Measurements from ENCODE around the gene SIGLEC7. TPM values are rescaled to one million over a fixed set of nuclear protein-coding genes. Genes with fewer than 3 reads are reported as not detected.

Gene SIGLEC7
- polyA plus RNA-seq (2013) = not detected in 2 replicates

GRCh38 chr19:51142119-51142518, at the start of gene SIGLEC7:
TSS of gene SIGLEC7 (plus strand) at chr19:51142301. CDS start at chr19:51142370, 69 bp downstream.
- Histone ChIP-seq H3K27ac (ENCODE audit: low read depth, low read length) (no peak within 1 kb of the TSS), H2BK12ac (ENCODE audit: low read length) (no peak within 1 kb of the TSS), H3K27me3 (ENCODE audit: insufficient read depth, low read length) (no peaks in the 10 kb centered on the region), H3K79me2 (ENCODE audit: control insufficient read depth, insufficient read depth, low read length, poor library complexity) (no peaks in the 10 kb centered on the region), H3K18ac (ENCODE audit: low read length) (no peak within 1 kb of the TSS), H2BK5ac (ENCODE audit: low read depth, low read length, poor library complexity) (no peak within 1 kb of the TSS), H2AFZ (ENCODE audit: insufficient read depth, low read length, poor library complexity) (no peak within 1 kb of the TSS), H4K8ac (ENCODE audit: low read depth, low read length) (no peak within 1 kb of the TSS), H3K4me3 (ENCODE audit: low read depth, low read length) (no peak within 1 kb of the TSS), H3K4me2 (ENCODE audit: low read length) (no peak within 1 kb of the TSS), H3K36me3 (ENCODE audit: control insufficient read depth in 1 of 2, insufficient read depth in 2 of 2, low read length in 2 of 2) (no peaks in the 10 kb centered on the region), H4K91ac (ENCODE audit: low read depth, low read length) (no peak within 1 kb of the TSS), H3K9me3 (ENCODE audit: insufficient read depth, low read depth, low read length) (peaks cover 4% of the 10 kb centered on the region), H3K23ac (ENCODE audit: low read length) (no peak within 1 kb of the TSS), H3K4me1 (ENCODE audit: control insufficient read depth in 1 of 2, insufficient read depth in 2 of 2, low read length in 2 of 2) (peaks cover 0 to 2% of the 10 kb centered on the region in 2 experiments), H2AK5ac (ENCODE audit: low read length) (no peak within 1 kb of the TSS), H3K4ac (ENCODE audit: low read depth, low read length) (no peak within 1 kb of the TSS), H3K79me1 (ENCODE audit: low read length) (no peaks in the 10 kb centered on the region), H3K14ac (ENCODE audit: low read length) (no peak within 1 kb of the TSS), H2BK120ac (ENCODE audit: insufficient read depth, low read length, poor library complexity) (no peak within 1 kb of the TSS), H4K12ac (ENCODE audit: low read depth, low read length) (no peak within 1 kb of the TSS), H3K9ac (ENCODE audit: low read length) (no peak within 1 kb of the TSS)
- no peak for DNase-seq
- WGBS (ENCODE audit: extremely low coverage, insufficient coverage, insufficient read length) = no CpG with 5 or more reads among the region's 14 CpGs

GRCh38 chr19:51093101-51093500, 49.0 kb upstream of the SIGLEC7 start:
- no peaks in the 10 kb centered on the region for H3K79me2 ChIP-seq (ENCODE audit: control insufficient read depth, insufficient read depth, low read length, poor library complexity)
- no peak overlapping the region for H3K4ac ChIP-seq (ENCODE audit: low read depth, low read length)
- H3K18ac ChIP-seq (ENCODE audit: low read length) = no peak overlapping the region
- H4K91ac ChIP-seq (ENCODE audit: low read depth, low read length) = no peak overlapping the region
- no peak overlapping the region for H3K23ac ChIP-seq (ENCODE audit: low read length)
- H4K12ac ChIP-seq (ENCODE audit: low read depth, low read length) = no peak overlapping the region
- no peak for DNase-seq
- H2BK120ac ChIP-seq (ENCODE audit: insufficient read depth, low read length, poor library complexity) = no peak overlapping the region
- H3K4me1 ChIP-seq (ENCODE audit: control insufficient read depth in 1 of 2, insufficient read depth in 2 of 2, low read length in 2 of 2) = no peaks in the 10 kb centered on the region
- WGBS (ENCODE audit: extremely low coverage, insufficient coverage, insufficient read length) = no CpG with 5 or more reads among the region's 8 CpGs
- no peaks in the 10 kb centered on the region for H3K79me1 ChIP-seq (ENCODE audit: low read length)
- no peak overlapping the region for H4K8ac ChIP-seq (ENCODE audit: low read depth, low read length)
- H3K27me3 ChIP-seq (ENCODE audit: insufficient read depth, low read length) = no peaks in the 10 kb centered on the region
- no peak overlapping the region for H2BK12ac ChIP-seq (ENCODE audit: low read length)
- H3K4me2 ChIP-seq (ENCODE audit: low read length) = no peak overlapping the region
- peaks cover 2% of the 10 kb centered on the region for H3K9me3 ChIP-seq (ENCODE audit: insufficient read depth, low read depth, low read length)
- no peak overlapping the region for H3K4me3 ChIP-seq (ENCODE audit: low read depth, low read length)
- H3K27ac ChIP-seq (ENCODE audit: low read depth, low read length) = no peak overlapping the region
- no peak overlapping the region for H2AFZ ChIP-seq (ENCODE audit: insufficient read depth, low read length, poor library complexity)
- no peak overlapping the region for H3K9ac ChIP-seq (ENCODE audit: low read length)
- peaks cover 4 to 5% of the 10 kb centered on the region in 2 experiments for H3K36me3 ChIP-seq (ENCODE audit: control insufficient read depth in 1 of 2, insufficient read depth in 2 of 2, low read length in 2 of 2)
- H3K14ac ChIP-seq (ENCODE audit: low read length) = no peak overlapping the region
- no peak overlapping the region for H2AK5ac ChIP-seq (ENCODE audit: low read length)
- no peak overlapping the region for H2BK5ac ChIP-seq (ENCODE audit: low read depth, low read length, poor library complexity)

GRCh38 chr19:51093510-51094345, 48.4 kb upstream of the SIGLEC7 start:
- no peak overlapping the region for H3K9ac ChIP-seq (ENCODE audit: low read length)
- H3K14ac ChIP-seq (ENCODE audit: low read length) = no peak overlapping the region
- no peak overlapping the region for H3K4ac ChIP-seq (ENCODE audit: low read depth, low read length)
- H3K27ac ChIP-seq (ENCODE audit: low read depth, low read length) = no peak overlapping the region
- WGBS (ENCODE audit: extremely low coverage, insufficient coverage, insufficient read length) = no CpG with 5 or more reads among the region's 22 CpGs
- no peak overlapping the region for H2AFZ ChIP-seq (ENCODE audit: insufficient read depth, low read length, poor library complexity)
- H4K8ac ChIP-seq (ENCODE audit: low read depth, low read length) = no peak overlapping the region
- no peak overlapping the region for H2BK5ac ChIP-seq (ENCODE audit: low read depth, low read length, poor library complexity)
- H3K36me3 ChIP-seq (ENCODE audit: control insufficient read depth in 1 of 2, insufficient read depth in 2 of 2, low read length in 2 of 2) = peaks cover 7 to 9% of the 10 kb centered on the region in 2 experiments
- no peaks in the 10 kb centered on the region for H3K79me2 ChIP-seq (ENCODE audit: control insufficient read depth, insufficient read depth, low read length, poor library complexity)
- no peak overlapping the region for H3K23ac ChIP-seq (ENCODE audit: low read length)
- H4K91ac ChIP-seq (ENCODE audit: low read depth, low read length) = no peak overlapping the region
- H2AK5ac ChIP-seq (ENCODE audit: low read length) = no peak overlapping the region
- no peak overlapping the region for H4K12ac ChIP-seq (ENCODE audit: low read depth, low read length)
- H3K4me2 ChIP-seq (ENCODE audit: low read length) = no peak overlapping the region
- H3K9me3 ChIP-seq (ENCODE audit: insufficient read depth, low read depth, low read length) = peaks cover 2% of the 10 kb centered on the region
- no peaks in the 10 kb centered on the region for H3K27me3 ChIP-seq (ENCODE audit: insufficient read depth, low read length)
- DNase-seq = no peak
- H3K18ac ChIP-seq (ENCODE audit: low read length) = no peak overlapping the region
- H2BK12ac ChIP-seq (ENCODE audit: low read length) = no peak overlapping the region
- no peaks in the 10 kb centered on the region for H3K79me1 ChIP-seq (ENCODE audit: low read length)
- H3K4me1 ChIP-seq (ENCODE audit: control insufficient read depth in 1 of 2, insufficient read depth in 2 of 2, low read length in 2 of 2) = no peaks in the 10 kb centered on the region
- no peak overlapping the region for H2BK120ac ChIP-seq (ENCODE audit: insufficient read depth, low read length, poor library complexity)
- no peak overlapping the region for H3K4me3 ChIP-seq (ENCODE audit: low read depth, low read length)

- H3K18ac ChIP-seq (ENCODE audit: low read length) = no peak overlapping the region
- no peaks in the 10 kb centered on the region for H3K27me3 ChIP-seq (ENCODE audit: insufficient read depth, low read length)
- H3K79me1 ChIP-seq (ENCODE audit: low read length) = no peaks in the 10 kb centered on the region
- no CpG with 5 or more reads among the region's 15 CpGs for WGBS (ENCODE audit: extremely low coverage, insufficient coverage, insufficient read length)
- H3K4me1 ChIP-seq (ENCODE audit: control insufficient read depth in 1 of 2, insufficient read depth in 2 of 2, low read length in 2 of 2) = no peaks in the 10 kb centered on the region
- H2AFZ ChIP-seq (ENCODE audit: insufficient read depth, low read length, poor library complexity) = no peak overlapping the region
- no peak overlapping the region for H2AK5ac ChIP-seq (ENCODE audit: low read length)
- H4K91ac ChIP-seq (ENCODE audit: low read depth, low read length) = no peak overlapping the region
- no peak overlapping the region for H3K14ac ChIP-seq (ENCODE audit: low read length)
- H3K79me2 ChIP-seq (ENCODE audit: control insufficient read depth, insufficient read depth, low read length, poor library complexity) = no peaks in the 10 kb centered on the region
- no peak overlapping the region for H2BK12ac ChIP-seq (ENCODE audit: low read length)
- no peak overlapping the region for H3K27ac ChIP-seq (ENCODE audit: low read depth, low read length)
- H4K12ac ChIP-seq (ENCODE audit: low read depth, low read length) = no peak overlapping the region
- no peak overlapping the region for H2BK120ac ChIP-seq (ENCODE audit: insufficient read depth, low read length, poor library complexity)
- peaks cover 2% of the 10 kb centered on the region for H3K9me3 ChIP-seq (ENCODE audit: insufficient read depth, low read depth, low read length)
- H2BK5ac ChIP-seq (ENCODE audit: low read depth, low read length, poor library complexity) = no peak overlapping the region
- DNase-seq = peak in 1 of 2 donors; percentile 25
- H4K8ac ChIP-seq (ENCODE audit: low read depth, low read length) = no peak overlapping the region
- H3K4ac ChIP-seq (ENCODE audit: low read depth, low read length) = no peak overlapping the region
- H3K23ac ChIP-seq (ENCODE audit: low read length) = no peak overlapping the region
- H3K36me3 ChIP-seq (ENCODE audit: control insufficient read depth in 1 of 2, insufficient read depth in 2 of 2, low read length in 2 of 2) = peaks cover 12 to 13% of the 10 kb centered on the region in 2 experiments
- H3K4me3 ChIP-seq (ENCODE audit: low read depth, low read length) = no peak overlapping the region
- no peak overlapping the region for H3K9ac ChIP-seq (ENCODE audit: low read length)
- H3K4me2 ChIP-seq (ENCODE audit: low read length) = no peak overlapping the region
These were observed 47.3 kb upstream of the SIGLEC7 start for GRCh38 chr19:51094696-51095279.
